Natural killer cell treated with Interleukin-12 subunit alpha and Interleukin-12 subunit beta and Interleukin-15 and Interleukin-18, amount 100 ng/mL, for 72 hours (primary cell): ENCODE measurements around the gene IFNB1. TPM values are rescaled to one million over a fixed set of nuclear protein-coding genes. Genes with fewer than 3 reads are reported as not detected.

ENCODE experiments used
- ATAC-seq, 2 donors: fragments of 150-1000 bp; cut with Tn5 transposase in 1 of 2; sonication (Bioruptor Pico), chemical (Tn5 transposase) in 1 of 2; 2 replicates each; pipeline ENCODE4 v1.10.0; 2021
- DNase-seq: peaks from one replicate; pipeline ENCODE4 v3.0.0; 2022; ENCODE audit warnings: low spot score
- H3K27ac Mint-ChIP-seq, 2 donors: 1 replicate in 1 of 2; 2 replicates in 1 of 2; pipeline ENCODE4 v1.8.0; 2022; ENCODE audit warnings: mixed read lengths in 2 of 2, mild to moderate bottlenecking in 1 of 2, moderate library complexity in 1 of 2
- H3K27me3 Mint-ChIP-seq, 2 donors: 1 replicate in 1 of 2; 2 replicates in 1 of 2; pipeline ENCODE4 v1.8.0; 2022; ENCODE audit warnings: mixed read lengths in 2 of 2
- H3K36me3 Mint-ChIP-seq: one replicate; pipeline ENCODE4 v1.8.0; 2022; ENCODE audit warnings: mixed read lengths
- H3K4me1 Mint-ChIP-seq, 2 donors: 1 replicate in 1 of 2; 2 replicates in 1 of 2; pipeline ENCODE4 v1.8.0; 2022; ENCODE audit warnings: low read depth in 2 of 2, mixed read lengths in 2 of 2, mild to moderate bottlenecking in 1 of 2
- H3K4me3 Mint-ChIP-seq: one replicate; pipeline ENCODE4 v1.8.0; 2022; ENCODE audit warnings: mixed read lengths
- H3K9me3 Mint-ChIP-seq: 2 replicates; pipeline ENCODE4 v1.8.0; 2022; ENCODE audit warnings: mixed read lengths
- total RNA-seq, 2 donors: library from RNA; stranded (reverse); gene quantifications; one replicate each; pipeline ENCODE4 v1.2.3, GENCODE V29; 2022

The IFNB1 gene
- total RNA-seq, 2 donors from 2014 or later = not detected

GRCh38 chr9:21043841-21044240 lies 33.9 kb downstream of the IFNB1 start:
- Mint-ChIP-seq H3K27me3 (peaks cover 0 to 5% of the 10 kb centered on the region in 2 donors), H3K9me3 (peaks cover 4% of the 10 kb centered on the region), H3K4me1 (peaks cover 13 to 14% of the 10 kb centered on the region in 2 donors), H3K27ac (no peak overlapping the region), H3K36me3 (no peaks in the 10 kb centered on the region), H3K4me3 (no peak overlapping the region)
- ATAC-seq (no peak), DNase-seq (no peak)

- no peak for ATAC-seq
- no peaks in the 10 kb centered on the region for H3K36me3 Mint-ChIP-seq
- peaks cover 10 to 11% of the 10 kb centered on the region in 2 donors for H3K4me1 Mint-ChIP-seq
- DNase-seq = no peak
- H3K27ac Mint-ChIP-seq = no peak overlapping the region
- H3K27me3 Mint-ChIP-seq = peaks cover 0 to 1% of the 10 kb centered on the region in 2 donors
- H3K4me3 Mint-ChIP-seq = no peak overlapping the region
- peaks cover 4% of the 10 kb centered on the region for H3K9me3 Mint-ChIP-seq
Measured at GRCh38 chr9:21042466-21042865, 35.3 kb downstream of the IFNB1 start.

GRCh38 chr9:21039302-21039701 lies 38.4 kb downstream of the IFNB1 start:
- ATAC-seq (no peak), DNase-seq (no peak)
- Mint-ChIP-seq H3K4me3 (no peak overlapping the region), H3K4me1 (peaks cover 6 to 7% of the 10 kb centered on the region in 2 donors), H3K9me3 (peaks cover 4% of the 10 kb centered on the region), H3K27me3 (peaks cover 0 to 5% of the 10 kb centered on the region in 2 donors), H3K36me3 (no peaks in the 10 kb centered on the region), H3K27ac (peak overlapping the region; percentile 19 to 70)

GRCh38 chr9:21037278-21037677 lies 40.5 kb downstream of the IFNB1 start:
- peaks cover 21 to 23% of the 10 kb centered on the region in 2 donors for H3K4me1 Mint-ChIP-seq
- H3K4me3 Mint-ChIP-seq = no peak overlapping the region
- DNase-seq (no peak), ATAC-seq (no peak)
- H3K36me3 Mint-ChIP-seq = no peaks in the 10 kb centered on the region
- no peak overlapping the region for H3K27ac Mint-ChIP-seq
- peaks cover 4% of the 10 kb centered on the region for H3K9me3 Mint-ChIP-seq
- peaks cover 0 to 5% of the 10 kb centered on the region in 2 donors for H3K27me3 Mint-ChIP-seq

- Mint-ChIP-seq H3K27me3 (peaks cover 0 to 5% of the 10 kb centered on the region in 2 donors), H3K4me3 (no peak overlapping the region), H3K36me3 (no peaks in the 10 kb centered on the region), H3K4me1 (peaks cover 19 to 25% of the 10 kb centered on the region in 2 donors), H3K27ac (no peak overlapping the region), H3K9me3 (no peaks in the 10 kb centered on the region)
- ATAC-seq = no peak
- no peak for DNase-seq
Measured at GRCh38 chr9:21031808-21032183, 45.9 kb downstream of the IFNB1 start.

GRCh38 chr9:21031091-21031807 lies 46.5 kb downstream of the IFNB1 start, which contains the start of gene HACD4:
Gene HACD4, minus strand, starts transcription at chr9:21031640. Its CDS starts 50 bp downstream, at chr9:21031590.
- DNase-seq = peak; percentile 81
- peak; percentile 86 to 92 for ATAC-seq
- peaks cover 0 to 5% of the 10 kb centered on the region in 2 donors for H3K27me3 Mint-ChIP-seq
- no peaks in the 10 kb centered on the region for H3K9me3 Mint-ChIP-seq
- H3K4me3 Mint-ChIP-seq = no peak within 1 kb of the TSS
- peak within 1 kb of the TSS; percentile 8 to 24 for H3K27ac Mint-ChIP-seq
- H3K4me1 Mint-ChIP-seq = peaks cover 23 to 27% of the 10 kb centered on the region in 2 donors
- peaks cover under 1% of the 10 kb centered on the region for H3K36me3 Mint-ChIP-seq

- H3K4me1 Mint-ChIP-seq = peaks cover 29 to 30% of the 10 kb centered on the region in 2 donors
- ATAC-seq (peak; percentile 81 to 86), DNase-seq (no peak)
- H3K27me3 Mint-ChIP-seq = peaks cover 0 to 2% of the 10 kb centered on the region in 2 donors
- no peak overlapping the region for H3K27ac Mint-ChIP-seq
- H3K36me3 Mint-ChIP-seq = peaks cover 7% of the 10 kb centered on the region
- no peaks in the 10 kb centered on the region for H3K9me3 Mint-ChIP-seq
- no peak overlapping the region for H3K4me3 Mint-ChIP-seq
Measured at GRCh38 chr9:21030389-21031035, 47.2 kb downstream of the IFNB1 start.

- peaks cover 29 to 30% of the 10 kb centered on the region in 2 donors for H3K4me1 Mint-ChIP-seq
- H3K27me3 Mint-ChIP-seq = no peaks in the 10 kb centered on the region
- no peak overlapping the region for H3K27ac Mint-ChIP-seq
- H3K9me3 Mint-ChIP-seq = no peaks in the 10 kb centered on the region
- no peak for ATAC-seq
- no peak for DNase-seq
- H3K36me3 Mint-ChIP-seq = peaks cover 7% of the 10 kb centered on the region
- H3K4me3 Mint-ChIP-seq = no peak overlapping the region
Measured at GRCh38 chr9:21029661-21030060, 48.1 kb downstream of the IFNB1 start.

- Mint-ChIP-seq H3K4me3 (no peak overlapping the region), H3K36me3 (peaks cover 7% of the 10 kb centered on the region), H3K27ac (peak overlapping the region in 1 of 2 donors; percentile 43), H3K4me1 (peaks cover 30% of the 10 kb centered on the region in 2 donors), H3K9me3 (no peaks in the 10 kb centered on the region), H3K27me3 (no peaks in the 10 kb centered on the region)
- DNase-seq (no peak), ATAC-seq (peak in 1 of 2 donors; percentile 17)
Measured at GRCh38 chr9:21028466-21028865, 49.3 kb downstream of the IFNB1 start.

GRCh38 chr9:21027295-21027694 lies 50.4 kb downstream of the IFNB1 start:
- Mint-ChIP-seq H3K27ac (peak overlapping the region in 1 of 2 donors; percentile 45), H3K36me3 (peaks cover 7% of the 10 kb centered on the region), H3K4me1 (peaks cover 22% of the 10 kb centered on the region in 2 donors), H3K27me3 (no peaks in the 10 kb centered on the region), H3K4me3 (no peak overlapping the region), H3K9me3 (no peaks in the 10 kb centered on the region)
- ATAC-seq (no peak), DNase-seq (no peak)

Other genes starting within 250 kb of the IFNB1 start
- gene HACD4, start 46.3 kb downstream of the IFNB1 start, total RNA-seq = 1 to 10 TPM; 2.2 to 3.1 TPM
- gene IFNW1, start 63.9 kb upstream of the IFNB1 start, total RNA-seq = not detected
- gene IFNA21, start 88.7 kb upstream of the IFNB1 start, total RNA-seq = not detected
- gene IFNA4, start 109.6 kb upstream of the IFNB1 start, total RNA-seq = not detected
- not detected for gene IFNA7, start 124.3 kb upstream of the IFNB1 start, total RNA-seq
- not detected for gene IFNA10, start 129.2 kb upstream of the IFNB1 start, total RNA-seq
- gene IFNA16, start 139.4 kb upstream of the IFNB1 start, total RNA-seq = not detected
- gene IFNA17, start 150.3 kb upstream of the IFNB1 start, total RNA-seq = not detected
- not detected for gene IFNA14, start 162.1 kb upstream of the IFNB1 start, total RNA-seq
- not detected for gene IFNA5, start 227.4 kb upstream of the IFNB1 start, total RNA-seq